HepG2 (cell line): Measurements from ENCODE around the gene MRPL38. TPM values are rescaled to one million over a fixed set of nuclear protein-coding genes. Genes with fewer than 3 reads are reported as not detected.

Experiments
- CBX5 ChIP-seq: sonication (generic); formaldehyde crosslinking; IDR thresholded peaks from 2 replicates; pipeline ENCODE4 v1.4.0; 2020; ENCODE audit warnings: missing genetic modification reagents, borderline replicate concordance
- JUN ChIP-seq: sonication (generic); formaldehyde crosslinking; IDR thresholded peaks from 2 replicates; pipeline ENCODE4 v1.4.0; 2020; ENCODE audit warnings: mild to moderate bottlenecking, missing genetic modification reagents
- KDM5B ChIP-seq: sonication (generic); formaldehyde crosslinking; IDR thresholded peaks from 2 replicates; pipeline ENCODE4 v1.4.0; 2020; ENCODE audit warnings: missing genetic modification reagents, mild to moderate bottlenecking, borderline replicate concordance
- KLF13 ChIP-seq: sonication (generic); formaldehyde crosslinking; IDR thresholded peaks from 2 replicates; pipeline ENCODE4 v1.4.0; 2020; ENCODE audit warnings: mild to moderate bottlenecking, missing genetic modification reagents
- MEIS1 ChIP-seq: sonication (generic); formaldehyde crosslinking; IDR thresholded peaks from 2 replicates; pipeline ENCODE4 v1.9.0; 2021; ENCODE audit warnings: mild to moderate bottlenecking, missing genetic modification reagents, moderate library complexity, borderline replicate concordance
- RELA ChIP-seq: sonication (generic); formaldehyde crosslinking; IDR thresholded peaks from 2 replicates; pipeline ENCODE4 v1.4.0; 2020; ENCODE audit warnings: missing genetic modification reagents
- THAP9 ChIP-seq: sonication (generic); formaldehyde crosslinking; IDR thresholded peaks from 2 replicates; pipeline ENCODE4; 2020; ENCODE audit warnings: missing genetic modification reagents, mild to moderate bottlenecking, borderline replicate concordance
- ZIK1 ChIP-seq: sonication (generic); formaldehyde crosslinking; IDR thresholded peaks from 2 replicates; pipeline ENCODE4 v1.5.0; 2020; ENCODE audit warnings: mild to moderate bottlenecking, low read depth, missing genetic modification reagents, borderline replicate concordance
- ZNF251 ChIP-seq: sonication (generic); formaldehyde crosslinking; IDR thresholded peaks from 2 replicates; pipeline ENCODE4 v1.9.0; 2021; ENCODE audit warnings: mild to moderate bottlenecking, missing genetic modification reagents
- ZNF335 ChIP-seq: sonication (generic); formaldehyde crosslinking; IDR thresholded peaks from 2 replicates; pipeline ENCODE4 v1.4.0; 2020; ENCODE audit warnings: missing genetic modification reagents
- ZNF761 ChIP-seq: sonication (generic); formaldehyde crosslinking; conservative IDR thresholded peaks from 2 replicates; pipeline ENCODE4 v1.4.0; 2020; ENCODE audit warnings: mild to moderate bottlenecking, missing genetic modification reagents
- polyA plus RNA-seq, 8 experiments: library from polyadenylated mRNA; depleted of rRNA in 3 of 8; stranded (reverse) in 7 of 8; unstranded in 1 of 8; fragments of >200 nt; fragmentation: Illumina TruSeq in 4 of 8; extraction: Trizol in 4 of 8; gene quantifications; 2 replicates each; pipeline versions ENCODE4 v1.2.1 to v1.2.3, GENCODE V29; 2011 to 2016; ENCODE audit warnings: low read depth in 4 of 8, missing spikeins in 1 of 8, mixed read lengths in 1 of 8; ENCODE audit not compliant: insufficient read depth in 1 of 8
- total RNA-seq, 5 experiments: library from RNA; depleted of rRNA; stranded (reverse); fragments of >200 nt; fragmentation: Illumina TruSeq; extraction: Trizol; gene quantifications; 2 replicates each; pipeline ENCODE4 v1.2.3, GENCODE V29; 2016; ENCODE audit warnings: low read depth in 1 of 5
- TF ChIP-seq, protein P1 (sequence below): sonication (generic); formaldehyde crosslinking; IDR thresholded peaks from 2 replicates; pipeline ENCODE4 v1.5.0; 2020; ENCODE audit warnings: mild to moderate bottlenecking, missing genetic modification reagents, borderline replicate concordance
- TF ChIP-seq, protein P2 (sequence below): sonication (generic); formaldehyde crosslinking; IDR thresholded peaks from 2 replicates; pipeline ENCODE4 v1.5.1; 2020; ENCODE audit warnings: missing genetic modification reagents, mild to moderate bottlenecking, borderline replicate concordance

The MRPL38 gene
- total and polyA plus RNA-seq, 2 of the 13 experiments (the other 11 are each of a cell fraction or from before 2014, with no cell fraction given) = 83.7 to 125 TPM

- TF ChIP-seq, protein P1, sequence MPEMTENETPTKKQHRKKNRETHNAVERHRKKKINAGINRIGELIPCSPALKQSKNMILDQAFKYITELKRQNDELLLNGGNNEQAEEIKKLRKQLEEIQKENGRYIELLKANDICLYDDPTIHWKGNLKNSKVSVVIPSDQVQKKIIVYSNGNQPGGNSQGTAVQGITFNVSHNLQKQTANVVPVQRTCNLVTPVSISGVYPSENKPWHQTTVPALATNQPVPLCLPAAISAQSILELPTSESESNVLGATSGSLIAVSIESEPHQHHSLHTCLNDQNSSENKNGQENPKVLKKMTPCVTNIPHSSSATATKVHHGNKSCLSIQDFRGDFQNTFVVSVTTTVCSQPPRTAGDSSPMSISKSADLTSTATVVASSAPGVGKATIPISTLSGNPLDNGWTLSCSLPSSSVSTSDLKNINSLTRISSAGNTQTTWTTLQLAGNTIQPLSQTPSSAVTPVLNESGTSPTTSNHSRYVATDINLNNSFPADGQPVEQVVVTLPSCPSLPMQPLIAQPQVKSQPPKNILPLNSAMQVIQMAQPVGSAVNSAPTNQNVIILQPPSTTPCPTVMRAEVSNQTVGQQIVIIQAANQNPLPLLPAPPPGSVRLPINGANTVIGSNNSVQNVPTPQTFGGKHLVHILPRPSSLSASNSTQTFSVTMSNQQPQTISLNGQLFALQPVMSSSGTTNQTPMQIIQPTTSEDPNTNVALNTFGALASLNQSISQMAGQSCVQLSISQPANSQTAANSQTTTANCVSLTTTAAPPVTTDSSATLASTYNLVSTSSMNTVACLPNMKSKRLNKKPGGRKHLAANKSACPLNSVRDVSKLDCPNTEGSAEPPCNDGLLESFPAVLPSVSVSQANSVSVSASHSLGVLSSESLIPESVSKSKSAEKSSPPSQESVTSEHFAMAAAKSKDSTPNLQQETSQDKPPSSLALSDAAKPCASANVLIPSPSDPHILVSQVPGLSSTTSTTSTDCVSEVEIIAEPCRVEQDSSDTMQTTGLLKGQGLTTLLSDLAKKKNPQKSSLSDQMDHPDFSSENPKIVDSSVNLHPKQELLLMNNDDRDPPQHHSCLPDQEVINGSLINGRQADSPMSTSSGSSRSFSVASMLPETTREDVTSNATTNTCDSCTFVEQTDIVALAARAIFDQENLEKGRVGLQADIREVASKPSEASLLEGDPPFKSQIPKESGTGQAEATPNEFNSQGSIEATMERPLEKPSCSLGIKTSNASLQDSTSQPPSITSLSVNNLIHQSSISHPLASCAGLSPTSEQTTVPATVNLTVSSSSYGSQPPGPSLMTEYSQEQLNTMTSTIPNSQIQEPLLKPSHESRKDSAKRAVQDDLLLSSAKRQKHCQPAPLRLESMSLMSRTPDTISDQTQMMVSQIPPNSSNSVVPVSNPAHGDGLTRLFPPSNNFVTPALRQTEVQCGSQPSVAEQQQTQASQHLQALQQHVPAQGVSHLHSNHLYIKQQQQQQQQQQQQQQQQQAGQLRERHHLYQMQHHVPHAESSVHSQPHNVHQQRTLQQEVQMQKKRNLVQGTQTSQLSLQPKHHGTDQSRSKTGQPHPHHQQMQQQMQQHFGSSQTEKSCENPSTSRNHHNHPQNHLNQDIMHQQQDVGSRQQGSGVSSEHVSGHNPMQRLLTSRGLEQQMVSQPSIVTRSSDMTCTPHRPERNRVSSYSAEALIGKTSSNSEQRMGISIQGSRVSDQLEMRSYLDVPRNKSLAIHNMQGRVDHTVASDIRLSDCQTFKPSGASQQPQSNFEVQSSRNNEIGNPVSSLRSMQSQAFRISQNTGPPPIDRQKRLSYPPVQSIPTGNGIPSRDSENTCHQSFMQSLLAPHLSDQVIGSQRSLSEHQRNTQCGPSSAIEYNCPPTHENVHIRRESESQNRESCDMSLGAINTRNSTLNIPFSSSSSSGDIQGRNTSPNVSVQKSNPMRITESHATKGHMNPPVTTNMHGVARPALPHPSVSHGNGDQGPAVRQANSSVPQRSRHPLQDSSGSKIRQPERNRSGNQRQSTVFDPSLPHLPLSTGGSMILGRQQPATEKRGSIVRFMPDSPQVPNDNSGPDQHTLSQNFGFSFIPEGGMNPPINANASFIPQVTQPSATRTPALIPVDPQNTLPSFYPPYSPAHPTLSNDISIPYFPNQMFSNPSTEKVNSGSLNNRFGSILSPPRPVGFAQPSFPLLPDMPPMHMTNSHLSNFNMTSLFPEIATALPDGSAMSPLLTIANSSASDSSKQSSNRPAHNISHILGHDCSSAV = no peak
- TF ChIP-seq RELA (CRISPR knock-in tag) (peak; percentile 62; the same call in 1 of the 2 replicates), JUN (CRISPR knock-in tag) (peak; percentile 74; the same call in 1 of the 2 replicates), ZNF335 (peak; percentile 86; the same call in 1 of the 2 replicates), CBX5 (CRISPR knock-in tag) (no peak), MEIS1 (CRISPR knock-in tag) (0 out of 2 replicates have a peak, but pooled peaks have one; percentile 29), THAP9 (peak; percentile 52; the same call in 1 of the 2 replicates), ZNF251 (peak; percentile 87; the same call in 1 of the 2 replicates), ZIK1 (CRISPR knock-in tag) (no peak), KLF13 (no peak), KDM5B (CRISPR knock-in tag) (peak; percentile 46; the same call in 1 of the 2 replicates), ZNF761 (CRISPR knock-in tag) (peak; percentile 97)
- TF ChIP-seq, protein P2, sequence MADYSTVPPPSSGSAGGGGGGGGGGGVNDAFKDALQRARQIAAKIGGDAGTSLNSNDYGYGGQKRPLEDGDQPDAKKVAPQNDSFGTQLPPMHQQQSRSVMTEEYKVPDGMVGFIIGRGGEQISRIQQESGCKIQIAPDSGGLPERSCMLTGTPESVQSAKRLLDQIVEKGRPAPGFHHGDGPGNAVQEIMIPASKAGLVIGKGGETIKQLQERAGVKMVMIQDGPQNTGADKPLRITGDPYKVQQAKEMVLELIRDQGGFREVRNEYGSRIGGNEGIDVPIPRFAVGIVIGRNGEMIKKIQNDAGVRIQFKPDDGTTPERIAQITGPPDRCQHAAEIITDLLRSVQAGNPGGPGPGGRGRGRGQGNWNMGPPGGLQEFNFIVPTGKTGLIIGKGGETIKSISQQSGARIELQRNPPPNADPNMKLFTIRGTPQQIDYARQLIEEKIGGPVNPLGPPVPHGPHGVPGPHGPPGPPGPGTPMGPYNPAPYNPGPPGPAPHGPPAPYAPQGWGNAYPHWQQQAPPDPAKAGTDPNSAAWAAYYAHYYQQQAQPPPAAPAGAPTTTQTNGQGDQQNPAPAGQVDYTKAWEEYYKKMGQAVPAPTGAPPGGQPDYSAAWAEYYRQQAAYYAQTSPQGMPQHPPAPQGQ = no peak
These were observed 35.2 kb downstream of the MRPL38 start (continued) for GRCh38 chr17:75869282-75870141.
